GM19324 (cell line): Measurements from ENCODE around the gene SELENOO.
A peak's percentile ranks its signal among the peaks of the same experiment; 100 is the strongest.
"Not testable (repeated sequence)": the region's sequence is repeated elsewhere in the genome, so short reads cannot be mapped to it uniquely, and the experiment has no call there.

ENCODE experiments used
- ATAC-seq: cut with Tn5 transposase; IDR thresholded peaks from one replicate; pipeline ENCODE4 v1.9.1; 2021; ENCODE audit warnings: mild to moderate bottlenecking, moderate library complexity; ENCODE audit not compliant: unreplicated experiment, low FRiP score

SELENOO gene

GRCh38 chr22:50198624-50199017 is 2.2 kb upstream of the SELENOO start:
- ATAC-seq, result no peak

GRCh38 chr22:50199251-50199721 is 1.5 kb upstream of the SELENOO start:
- no peak for ATAC-seq

DNA sequence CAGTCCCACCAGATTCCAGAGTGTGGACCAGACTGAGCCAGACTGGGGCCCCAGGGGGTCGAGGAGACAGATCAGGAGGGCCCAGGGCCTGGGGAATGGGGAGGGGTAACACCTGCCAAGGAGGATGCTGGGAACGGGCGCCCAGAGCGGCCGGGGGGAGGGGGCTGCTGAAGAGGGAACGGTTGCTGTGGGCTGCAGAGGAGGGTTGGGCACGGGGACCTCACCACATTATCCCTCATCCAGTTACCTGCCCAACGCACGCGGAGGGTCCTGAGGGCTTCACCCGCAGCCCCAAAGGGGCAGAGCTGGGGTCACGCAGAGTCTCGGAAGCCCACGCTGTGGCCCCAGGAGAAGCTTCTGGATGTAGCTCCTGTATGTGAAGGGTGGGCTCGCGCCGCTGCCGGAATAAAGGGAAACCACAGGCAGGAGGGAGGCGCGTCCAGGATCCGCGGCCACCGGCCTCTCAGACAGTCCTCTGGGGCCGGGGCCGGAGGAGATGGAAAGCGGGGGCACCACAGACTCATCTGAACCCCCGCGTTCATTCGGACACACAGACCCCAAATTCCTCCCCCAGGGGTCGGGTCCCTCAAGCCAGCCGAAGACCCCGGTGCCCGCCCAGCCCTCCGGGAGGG is 866 bp upstream of the SELENOO start:
- ATAC-seq, result no peak

DNA sequence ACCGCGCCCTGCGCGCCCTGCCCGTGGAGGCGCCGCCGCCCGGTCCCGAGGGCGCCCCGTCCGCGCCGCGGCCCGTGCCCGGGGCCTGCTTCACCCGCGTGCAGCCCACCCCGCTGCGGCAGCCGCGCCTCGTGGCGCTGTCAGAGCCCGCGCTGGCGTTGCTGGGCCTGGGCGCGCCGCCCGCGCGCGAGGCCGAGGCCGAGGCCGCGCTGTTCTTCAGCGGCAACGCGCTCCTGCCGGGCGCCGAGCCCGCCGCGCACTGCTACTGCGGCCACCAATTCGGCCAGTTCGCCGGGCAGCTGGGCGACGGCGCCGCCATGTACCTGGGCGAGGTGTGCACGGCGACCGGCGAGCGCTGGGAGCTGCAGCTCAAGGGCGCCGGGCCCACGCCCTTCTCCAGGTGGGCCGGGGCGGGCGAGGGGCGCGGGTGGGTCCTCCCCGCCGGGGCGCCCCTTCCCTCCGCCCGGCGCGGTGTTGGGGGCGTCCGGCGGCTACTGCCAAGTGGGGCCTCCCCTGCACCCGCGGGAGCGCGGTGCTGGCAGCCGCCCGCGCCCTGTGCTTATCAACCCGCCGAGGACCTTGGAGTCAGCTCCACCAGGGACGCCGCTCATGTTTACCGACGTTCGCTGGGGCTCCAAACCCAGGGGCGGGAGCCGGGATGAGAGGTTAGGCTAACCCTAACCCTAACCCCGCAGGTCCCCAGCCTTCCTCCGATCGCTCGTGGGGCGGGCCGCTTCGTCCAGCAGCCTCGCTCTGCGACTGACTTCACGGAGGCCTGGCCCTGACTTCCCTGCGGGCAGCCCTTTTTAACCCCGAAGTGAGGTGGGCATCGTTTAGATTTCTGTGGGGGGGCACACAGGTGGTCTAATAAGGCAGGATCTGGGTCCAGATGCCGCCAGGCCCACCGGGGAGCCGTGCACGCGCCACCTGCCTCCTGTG is 649 bp downstream of the SELENOO start:
- ATAC-seq, result peak; percentile 32

GRCh38 chr22:50202130-50202666 is 1.4 kb downstream of the SELENOO start:
- no peak for ATAC-seq

DNA sequence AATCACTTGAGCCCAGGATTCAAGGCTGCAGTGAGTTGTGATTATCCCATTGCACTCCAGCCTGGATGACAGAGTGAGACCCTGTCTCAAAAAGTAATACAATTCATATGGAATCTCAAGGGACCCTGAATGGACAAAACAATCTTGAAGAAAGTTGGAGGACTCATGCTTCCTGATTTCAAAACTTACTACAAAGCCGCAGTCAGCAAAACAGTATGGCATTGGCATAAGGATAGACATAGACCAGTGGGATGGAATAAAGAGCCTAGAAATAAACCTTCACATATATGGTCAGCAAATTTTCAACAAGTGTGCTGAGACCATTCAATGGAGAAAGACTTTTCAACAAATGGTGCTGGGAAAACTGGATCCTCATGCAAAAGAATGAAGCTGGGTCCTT is 2.5 kb downstream of the SELENOO start:
- ATAC-seq, result no peak

DNA sequence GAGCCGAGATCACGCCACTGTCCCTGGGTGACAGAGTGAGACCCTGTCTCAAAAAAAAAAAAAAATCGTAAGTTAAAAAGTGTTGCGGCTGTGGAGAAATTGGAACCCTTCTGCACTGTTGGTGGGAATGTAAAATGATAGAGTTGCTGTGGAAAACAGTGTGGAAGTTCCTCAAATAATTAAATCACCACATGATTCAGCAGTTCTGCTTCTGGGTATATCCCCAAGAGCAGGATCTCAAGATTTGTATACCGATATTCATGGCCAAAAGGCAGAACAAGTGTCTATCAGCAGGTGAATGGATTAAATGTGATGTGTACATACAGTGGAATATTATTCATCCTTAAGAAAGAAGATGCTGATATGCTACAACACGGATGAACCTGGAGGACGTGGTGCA is 3.8 kb downstream of the SELENOO start:
- ATAC-seq, result no peak

DNA sequence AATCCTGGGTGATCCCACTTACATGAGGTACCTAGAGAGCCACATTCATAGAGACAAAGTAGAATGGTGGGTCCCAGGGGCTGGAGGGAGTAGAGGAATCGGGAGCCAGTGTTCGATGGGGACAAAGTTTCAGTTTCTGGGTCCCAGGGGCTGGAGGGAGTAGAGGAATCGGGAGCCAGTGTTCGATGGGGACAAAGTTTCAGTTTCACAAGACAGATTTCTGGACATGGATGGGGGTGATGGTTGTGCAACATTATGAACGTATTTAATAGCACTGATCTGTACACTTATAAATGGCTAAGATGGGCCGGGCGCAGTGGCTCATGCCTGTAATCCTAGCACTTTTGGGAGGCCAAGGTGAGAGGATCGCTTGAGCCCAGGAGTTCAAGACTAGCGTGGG is 4.2 kb downstream of the SELENOO start:
- ATAC-seq, result not testable (repeated sequence)

- ATAC-seq, result no peak
Measured at GRCh38 chr22:50205781-50206569, 5.2 kb downstream of the SELENOO start.

DNA sequence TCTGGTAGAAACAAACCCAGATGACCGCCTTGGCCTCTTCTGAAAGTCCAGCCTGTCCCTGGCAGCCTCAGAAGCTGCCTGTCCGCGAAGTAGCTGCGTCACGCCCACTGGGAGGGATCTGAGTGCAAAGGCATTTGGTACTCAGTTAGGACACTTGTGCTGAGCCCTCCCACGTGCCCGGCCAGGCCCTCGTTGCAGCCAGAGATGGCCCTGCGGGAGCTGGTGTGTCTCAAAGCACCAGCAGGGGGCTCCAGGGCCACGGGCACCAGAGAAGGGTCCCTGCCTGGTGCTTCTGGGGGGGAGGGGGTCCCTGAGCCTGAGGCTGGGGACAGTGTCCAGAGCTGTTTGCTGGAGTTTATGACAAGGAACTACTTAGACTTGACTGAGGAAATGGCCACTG is 5.8 kb downstream of the SELENOO start:
- ATAC-seq, result no peak

- no peak for ATAC-seq
Measured at GRCh38 chr22:50207383-50208140, 6.8 kb downstream of the SELENOO start.

DNA sequence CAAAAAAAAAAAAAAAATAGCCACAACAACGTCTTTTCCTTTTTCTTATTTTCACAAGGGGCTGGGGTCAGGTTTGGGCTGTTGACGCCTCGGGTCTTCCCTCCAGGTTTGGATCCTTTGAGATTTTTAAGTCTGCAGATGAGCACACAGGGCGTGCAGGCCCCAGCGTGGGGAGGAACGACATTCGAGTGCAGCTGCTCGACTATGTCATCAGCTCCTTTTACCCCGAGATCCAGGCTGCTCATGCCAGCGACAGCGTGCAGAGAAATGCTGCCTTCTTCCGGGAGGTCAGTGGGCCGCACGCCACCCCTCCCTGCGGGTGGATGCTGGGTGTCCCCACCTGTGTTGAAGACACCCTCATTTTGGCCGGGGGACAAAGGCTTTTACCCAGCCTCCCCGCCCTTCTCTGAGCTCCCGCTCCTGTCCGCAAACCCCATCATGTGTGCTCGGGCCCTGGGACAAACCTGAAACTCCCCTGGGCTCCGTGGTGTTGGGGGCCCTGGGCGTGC is 7.7 kb downstream of the SELENOO start:
- ATAC-seq, result no peak

DNA sequence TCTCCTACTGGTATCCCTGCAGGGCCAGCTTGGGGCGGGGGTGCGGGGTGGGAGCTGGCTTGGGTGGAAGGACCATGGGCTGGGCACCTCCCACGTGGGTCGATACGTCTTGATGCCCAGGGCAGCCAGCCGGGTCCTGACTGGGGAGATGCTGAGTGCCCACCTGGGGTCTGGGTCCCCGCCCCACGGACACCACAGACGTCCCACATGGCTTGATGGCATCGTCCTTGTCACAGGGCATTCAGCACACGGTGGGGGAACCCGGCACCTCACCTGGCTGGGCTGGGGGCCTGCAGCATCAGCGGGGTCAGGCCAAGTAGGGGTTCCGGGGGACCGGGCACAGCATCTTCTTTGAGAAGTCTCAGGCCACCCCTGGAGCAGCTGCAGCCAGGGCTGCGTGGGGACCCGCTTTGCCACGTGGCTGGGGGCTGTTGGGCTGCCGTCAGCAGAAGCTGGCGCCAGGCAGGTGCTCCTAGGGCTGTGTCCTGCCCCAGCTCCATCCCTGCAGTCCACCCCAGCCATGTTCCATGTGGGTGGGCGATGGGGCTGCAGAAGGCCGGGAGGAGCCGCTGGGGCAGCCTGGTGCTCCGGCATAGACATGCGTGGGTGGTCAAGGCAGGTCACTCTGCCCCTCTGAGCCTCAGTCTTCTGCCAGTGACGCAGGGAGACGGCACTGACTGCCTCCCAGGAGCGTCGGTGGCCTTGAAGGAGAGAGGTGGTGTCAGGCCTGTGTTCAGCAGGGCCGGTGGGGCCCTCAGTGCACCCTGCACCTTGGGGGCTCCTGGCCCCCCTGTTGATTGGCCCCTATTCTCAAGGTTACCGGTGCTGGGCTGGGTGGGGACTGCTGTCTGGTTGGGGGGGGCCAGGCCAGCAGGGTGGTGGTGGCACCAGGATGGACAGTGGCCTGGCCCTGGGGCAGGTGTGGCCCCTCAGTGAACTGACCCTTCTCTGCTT is 8.4 kb downstream of the SELENOO start:
- ATAC-seq, result no peak

DNA sequence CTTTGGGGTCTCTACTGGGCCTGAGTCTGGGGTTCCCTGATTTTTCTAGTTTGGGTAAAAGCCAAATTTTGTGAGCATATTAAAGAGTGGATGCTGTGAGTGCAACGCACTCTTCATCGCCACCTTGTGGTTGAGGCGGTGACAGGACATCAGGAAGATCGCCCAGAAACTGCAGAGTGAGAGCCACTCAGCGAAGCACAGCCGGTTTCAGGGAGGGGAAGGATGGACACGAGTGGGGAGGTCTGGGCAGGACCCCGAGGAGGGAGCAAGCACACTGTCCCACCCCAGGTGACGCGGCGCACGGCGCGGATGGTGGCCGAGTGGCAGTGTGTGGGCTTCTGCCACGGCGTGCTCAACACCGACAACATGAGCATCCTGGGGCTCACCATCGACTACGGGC is 9.1 kb downstream of the SELENOO start:
- ATAC-seq, result no peak

DNA sequence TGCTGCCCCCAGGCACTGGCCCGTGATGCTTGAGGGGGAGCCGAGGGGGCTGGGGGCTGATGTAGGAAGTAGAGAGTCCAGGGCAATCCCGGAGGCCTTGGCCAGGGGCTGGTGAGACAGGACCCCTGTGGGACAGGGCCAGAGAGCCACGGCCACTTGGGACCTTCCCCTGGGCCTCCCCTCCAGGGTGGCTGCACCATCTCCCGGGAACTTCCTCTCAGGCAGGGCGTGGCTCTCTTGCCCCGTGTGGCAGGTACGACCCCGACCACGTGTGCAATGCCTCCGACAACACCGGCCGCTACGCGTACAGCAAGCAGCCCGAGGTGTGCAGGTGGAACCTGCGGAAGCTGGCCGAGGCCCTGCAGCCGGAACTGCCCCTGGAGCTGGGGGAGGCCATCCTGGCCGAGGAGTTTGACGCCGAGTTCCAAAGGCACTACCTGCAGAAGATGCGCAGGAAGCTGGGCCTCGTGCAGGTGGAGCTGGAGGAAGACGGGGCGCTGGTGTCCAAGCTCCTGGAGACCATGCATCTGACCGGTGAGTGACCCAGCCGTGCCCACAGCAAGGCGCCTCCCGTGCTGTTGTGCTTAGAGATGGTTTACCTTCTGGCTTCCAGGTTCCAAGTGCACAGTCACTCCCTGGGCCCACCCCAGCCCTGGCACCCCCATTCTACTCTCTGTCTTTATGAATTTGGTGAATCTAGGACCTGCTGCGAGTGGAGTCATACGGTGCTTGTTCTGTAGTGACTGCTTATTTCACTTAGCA is 9.7 kb downstream of the SELENOO start:
- ATAC-seq, result no peak

- no peak for ATAC-seq
Measured at GRCh38 chr22:50211147-50211546, 10.3 kb downstream of the SELENOO start.

DNA sequence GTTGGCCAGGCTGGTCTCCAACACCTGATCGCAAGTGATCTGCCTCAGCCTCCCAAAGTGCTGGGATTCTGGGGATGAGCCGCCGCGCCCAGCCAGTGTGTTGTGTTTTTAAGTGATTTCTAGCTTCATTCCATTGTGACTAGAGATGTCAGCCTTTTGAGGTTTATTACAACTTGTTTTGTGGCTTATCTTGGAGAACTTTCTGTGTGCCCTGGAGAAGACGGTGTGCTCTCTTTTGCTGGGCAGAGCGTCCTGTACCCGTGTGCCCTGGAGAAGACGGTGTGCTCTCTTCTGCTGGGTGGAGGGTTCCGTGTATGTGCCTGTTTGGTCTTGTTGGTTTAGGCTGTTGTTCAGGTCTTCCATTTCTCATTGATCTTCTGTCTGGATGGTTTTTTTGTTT is 12.5 kb downstream of the SELENOO start:
- no peak for ATAC-seq
